Caco-2 (cell line): ENCODE measurements around the gene SLC41A1. TPM values are rescaled to one million over a fixed set of nuclear protein-coding genes. Genes with fewer than 3 reads are reported as not detected.

ENCODE experiments used
- BruUV-seq: library from RNA; stranded (reverse); fragments of 400-500 nt; replicated peaks from 2 replicates; lab custom pipeline; 2021; lab: Mats Ljungman, UMichigan
- CTCF ChIA-PET: fragments of 300-600 bp; sonication (Branson Sonifier 250); formaldehyde crosslinking; loops from one replicate; lab custom pipeline; 2022; ENCODE audit warnings: antibody characterized with exemption; lab: Charles Lee
- POLR2A ChIA-PET: fragments of 300-600 bp; sonication (Branson Sonifier 250); formaldehyde crosslinking; loops from one replicate; lab custom pipeline; 2022; ENCODE audit warnings: antibody characterized with exemption; lab: Charles Lee
- DNase-seq, 2 experiments: peaks; one replicate each; pipeline versions ENCODE4 v3.0.0 to v3.0.0-alpha.2; 2020 to 2022
- H3K27me3 ChIP-seq: replicated peaks from 2 replicates; pipeline ENCODE4 v1.6.0; 2011; ENCODE audit warnings: low read length; ENCODE audit not compliant: control insufficient read depth, insufficient read depth
- H3K36me3 ChIP-seq: 2 replicates; pipeline ENCODE4 v1.5.1; 2011; ENCODE audit warnings: low read length; ENCODE audit not compliant: control insufficient read depth, insufficient read depth
- H3K4me1 ChIP-seq: fragments of 250-450 bp; sonication (Bioruptor Pico); 2 replicates; pipeline ENCODE4 v1.5.1; 2020; ENCODE audit warnings: mild to moderate bottlenecking
- H3K4me3 ChIP-seq: 2 replicates; pipeline ENCODE4 v1.5.1; 2011; ENCODE audit warnings: low read depth, mild to moderate bottlenecking, control low read depth, low read length
- H3K9me3 ChIP-seq: fragments of 250-450 bp; sonication (Bioruptor Pico); 2 replicates; pipeline ENCODE4 v1.5.1; 2020; ENCODE audit warnings: mild to moderate bottlenecking, moderate library complexity
- H3K27ac Mint-ChIP-seq: one replicate; pipeline ENCODE4 v1.8.0; 2022; ENCODE audit warnings: mixed read lengths; ENCODE audit not compliant: unreplicated experiment
- H3K27me3 Mint-ChIP-seq: one replicate; pipeline ENCODE4 v1.8.0; 2022; ENCODE audit warnings: mixed read lengths; ENCODE audit not compliant: insufficient read depth, unreplicated experiment
- H3K36me3 Mint-ChIP-seq: one replicate; pipeline ENCODE4 v1.8.0; 2022; ENCODE audit warnings: mild to moderate bottlenecking, mixed read lengths; ENCODE audit not compliant: insufficient read depth, unreplicated experiment
- H3K4me1 Mint-ChIP-seq: one replicate; pipeline ENCODE4 v1.8.0; 2022; ENCODE audit warnings: low read depth, mixed read lengths; ENCODE audit not compliant: unreplicated experiment
- H3K4me3 Mint-ChIP-seq: one replicate; pipeline ENCODE4 v1.8.0; 2022; ENCODE audit warnings: mild to moderate bottlenecking, moderate library complexity, mixed read lengths; ENCODE audit not compliant: unreplicated experiment
- H3K9me3 Mint-ChIP-seq: one replicate; pipeline ENCODE4 v1.8.0; 2022; ENCODE audit warnings: mixed read lengths; ENCODE audit not compliant: unreplicated experiment
- CTCF ChIP-seq, 2 experiments: fragments of 200-600 bp in 1 of 2; IDR thresholded peaks; 1 replicate in 1 of 2; 2 replicates in 1 of 2; pipeline versions ENCODE4 v1.5.1 to v1.8.0; 2011 to 2022; ENCODE audit warnings: antibody characterized with exemption in 1 of 2, control low read depth in 1 of 2, inconsistent platforms in 1 of 2, low read depth in 1 of 2, low read length in 1 of 2, mild to moderate bottlenecking in 1 of 2, moderate library complexity in 1 of 2; ENCODE audit not compliant: insufficient read depth in 1 of 2, severe bottlenecking in 1 of 2, unreplicated experiment in 1 of 2
- intact Hi-C: fragments of 100-400 bp; cut with micrococcal nuclease; formaldehyde crosslinking; loops from one replicate; pipeline ENCODE4 v1.10.0; 2022; ENCODE audit not compliant: unreplicated experiment
- total RNA-seq: library from RNA; stranded (reverse); gene quantifications from 2 replicates; pipeline ENCODE4 v1.2.3, GENCODE V29; 2022

The SLC41A1 gene
- total RNA-seq, 1 experiment from 2014 or later, result 12.5 TPM

DNA sequence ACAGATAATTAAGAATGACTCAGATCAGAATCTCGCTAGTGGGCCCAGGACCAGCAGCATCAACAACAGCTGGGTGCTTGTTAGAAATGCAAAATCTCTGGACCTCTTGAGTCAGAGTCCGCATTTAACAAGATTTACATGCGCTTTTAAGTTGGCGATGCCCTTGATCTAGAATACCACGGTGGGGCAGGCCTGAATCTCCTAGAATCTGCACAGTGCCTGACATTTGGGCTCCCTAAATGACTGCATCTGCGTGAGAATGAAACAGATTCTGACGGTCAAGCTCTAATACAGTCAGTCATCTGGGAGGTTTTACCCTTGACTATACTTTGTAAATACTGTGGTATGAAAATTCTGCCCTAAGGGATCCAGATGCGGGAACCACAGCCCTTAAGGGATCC, 20.5 kb downstream of the SLC41A1 start:
- TF ChIP-seq CTCF (IDR thresholded peaks at IDR 0.05; ENCODE audit: insufficient read depth in 1 of 2, low read depth in 1 of 2, low read length in 1 of 2, severe bottlenecking in 1 of 2, unreplicated experiment in 1 of 2), result no peak
- no peaks in the 10 kb centered on the region for H3K4me1 Mint-ChIP-seq
- no peaks in the 10 kb centered on the region for H3K9me3 Mint-ChIP-seq
- BruUV-seq, result no TSS peak
- Histone ChIP-seq H3K4me3 (no peak overlapping the region), H3K36me3 (no peaks in the 10 kb centered on the region), H3K4me1 (no peaks in the 10 kb centered on the region), H3K9me3 (no peaks in the 10 kb centered on the region), H3K27me3 (no peaks in the 10 kb centered on the region)
- H3K27me3 Mint-ChIP-seq, result no peaks in the 10 kb centered on the region
- H3K27ac Mint-ChIP-seq, result no peak overlapping the region
- intact Hi-C loops, result no loop called here
- no peak for DNase-seq
- CTCF ChIA-PET, result interaction anchor here (0.6 to 4.3 kb wide), 5 partner anchors 17 to 314 kb away, joined by 3 to 98 read pairs (median 5); partner anchors contain the start of gene RAB29
- H3K4me3 Mint-ChIP-seq, result no peak overlapping the region
- POLR2A ChIA-PET, result no interaction called here
- no peaks in the 10 kb centered on the region for H3K36me3 Mint-ChIP-seq

GRCh38 chr1:205791568-205792180, 21.3 kb downstream of the SLC41A1 start:
- no peaks in the 10 kb centered on the region for H3K27me3 ChIP-seq
- peak; percentile 56 to 75 for DNase-seq
- peak; percentile 90 for TF ChIP-seq CTCF (IDR thresholded peaks at IDR 0.05; ENCODE audit: insufficient read depth in 1 of 2, low read depth in 1 of 2, low read length in 1 of 2, severe bottlenecking in 1 of 2, unreplicated experiment in 1 of 2)
- no peaks in the 10 kb centered on the region for H3K9me3 Mint-ChIP-seq
- no peaks in the 10 kb centered on the region for H3K9me3 ChIP-seq
- no peaks in the 10 kb centered on the region for H3K4me1 ChIP-seq
- H3K27ac Mint-ChIP-seq, result no peak overlapping the region
- H3K4me3 Mint-ChIP-seq, result no peak overlapping the region
- H3K36me3 Mint-ChIP-seq, result no peaks in the 10 kb centered on the region
- no peaks in the 10 kb centered on the region for H3K36me3 ChIP-seq
- ChIA-PET CTCF (interaction anchor here (0.6 to 4.3 kb wide), 5 partner anchors 16 to 315 kb away, joined by 3 to 98 read pairs (median 5); partner anchors contain the start of gene RAB29), POLR2A (no interaction called here)
- H3K27me3 Mint-ChIP-seq, result no peaks in the 10 kb centered on the region
- no peaks in the 10 kb centered on the region for H3K4me1 Mint-ChIP-seq
- intact Hi-C loops, result loop anchor here (1.0 kb wide), 4 partner anchors 116 to 315 kb away; no protein-coding TSS in a partner anchor
- H3K4me3 ChIP-seq, result no peak overlapping the region
- BruUV-seq, result no TSS peak

DNA sequence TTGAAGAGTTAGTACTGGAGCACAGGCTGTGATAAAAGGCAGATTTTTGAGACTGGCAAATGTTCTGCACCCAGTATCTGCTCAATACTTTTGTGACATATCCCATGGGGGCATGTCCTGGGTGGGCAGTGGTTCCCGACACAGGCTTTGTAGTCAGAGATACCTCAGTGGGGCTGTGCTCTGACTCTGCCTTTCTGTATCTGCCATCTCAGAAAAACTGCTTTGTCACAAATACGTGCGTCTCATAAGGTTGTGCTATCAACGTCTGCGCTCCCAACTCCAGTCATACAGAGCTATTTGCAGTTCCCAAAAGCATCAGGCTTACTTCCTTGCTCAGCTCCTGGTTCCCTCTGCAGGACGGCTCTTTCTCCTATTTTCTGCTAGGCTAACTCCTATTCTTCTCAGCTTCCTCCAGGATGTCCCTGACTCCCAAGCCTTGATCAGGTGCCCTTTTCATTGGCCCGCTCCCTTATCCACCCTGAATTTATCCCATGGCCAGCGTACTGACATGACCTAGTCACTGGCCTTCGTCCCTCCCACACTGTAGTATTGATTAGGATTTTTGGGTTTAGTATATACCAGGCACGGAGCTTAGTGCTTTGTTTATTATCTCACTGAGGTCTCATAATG, 25.6 kb downstream of the SLC41A1 start:
- Histone ChIP-seq H3K36me3 (no peaks in the 10 kb centered on the region), H3K4me3 (no peak overlapping the region), H3K4me1 (no peaks in the 10 kb centered on the region), H3K9me3 (no peaks in the 10 kb centered on the region), H3K27me3 (no peaks in the 10 kb centered on the region)
- Mint-ChIP-seq H3K4me1 (no peaks in the 10 kb centered on the region), H3K4me3 (no peak overlapping the region), H3K27ac (no peak overlapping the region), H3K36me3 (no peaks in the 10 kb centered on the region), H3K27me3 (no peaks in the 10 kb centered on the region), H3K9me3 (no peaks in the 10 kb centered on the region)
- TF ChIP-seq CTCF (IDR thresholded peaks at IDR 0.05; ENCODE audit: insufficient read depth in 1 of 2, low read depth in 1 of 2, low read length in 1 of 2, severe bottlenecking in 1 of 2, unreplicated experiment in 1 of 2), result no peak
- intact Hi-C loops, result no loop called here
- BruUV-seq, result no TSS peak
- ChIA-PET POLR2A (no interaction called here), CTCF (interaction anchor here (0.9 to 1.0 kb wide), 3 partner anchors 128 to 319 kb away, joined by 3 to 6 read pairs (median 3); no protein-coding TSS in a partner anchor)
- DNase-seq, result no peak
